HepG2 (cell line): Measurements from ENCODE around the gene BEST3. TPM values are rescaled to one million over a fixed set of nuclear protein-coding genes. Genes with fewer than 3 reads are reported as not detected.

ENCODE experiments used
- ATAC-seq: fragments of 200-7000 bp; cut with Tn5 transposase; 3 replicates; pipeline ENCODE4 v1.9.1; 2020; ENCODE audit warnings: mild to moderate bottlenecking, moderate library complexity
- BruUV-seq: library from RNA; stranded (reverse); fragments of 400-500 nt; replicated peaks from 2 replicates; lab custom pipeline; 2021; lab: Mats Ljungman, UMichigan
- CTCF ChIA-PET: fragments of 300-600 bp; formaldehyde crosslinking; extraction: SDS; loops from one replicate; lab custom pipeline; 2021; ENCODE audit warnings: low total read pairs, inconsistent platforms, low intra/inter-chr PET ratio; lab: Yijun Ruan, JAX
- POLR2A ChIA-PET: fragments of 350-600 bp; sonication (Branson Sonifier 250); formaldehyde crosslinking; loops from one replicate; lab custom pipeline; 2020; ENCODE audit warnings: antibody characterized with exemption, inconsistent platforms; lab: Yijun Ruan, JAX
- DNase-seq: peaks from one replicate; pipeline ENCODE4 v3.0.0-alpha.2; 2015; ENCODE audit warnings: low spot score
- FAIRE-seq: peaks from 3 replicates; lab custom pipeline; 2011; peaks lifted over from hg19 to GRCh38; lab: Jason Lieb, UNC
- H2AFZ ChIP-seq: one replicate; pipeline ENCODE4 v1.6.1; 2011; ENCODE audit warnings: low read length, inconsistent platforms
- H3K27ac ChIP-seq: fragments of 300-600 bp; 3 replicates; pipeline ENCODE4 v1.8.0; 2011; ENCODE audit warnings: mixed run types, mild to moderate bottlenecking, mixed read lengths, low read length, inconsistent platforms; ENCODE audit not compliant: insufficient read depth; ENCODE audit errors: extremely low read length
- H3K27me3 ChIP-seq, 2 experiments: fragments of 200-600 bp in 1 of 2; 2 replicates in 1 of 2; 3 replicates in 1 of 2; pipeline versions ENCODE4 v1.6.0 to v1.8.0; 2011; ENCODE audit warnings: low read length in 2 of 2, mild to moderate bottlenecking in 2 of 2, moderate library complexity in 2 of 2, inconsistent platforms in 1 of 2; ENCODE audit not compliant: insufficient read depth in 2 of 2, control insufficient read depth in 1 of 2
- H3K36me3 ChIP-seq, 2 experiments: fragments of 200-600 bp in 1 of 2; replicated peaks in 1 of 2; 2 replicates in 1 of 2; 3 replicates in 1 of 2; pipeline versions ENCODE4 v1.5.1 to v1.8.0; 2011; ENCODE audit warnings: low read length in 2 of 2, inconsistent platforms in 1 of 2; ENCODE audit not compliant: insufficient read depth in 2 of 2, control insufficient read depth in 1 of 2
- H3K4me1 ChIP-seq: 2 replicates; pipeline ENCODE4 v1.5.1; 2012; ENCODE audit warnings: low read length, inconsistent platforms; ENCODE audit not compliant: insufficient read depth
- H3K4me2 ChIP-seq: 2 replicates; pipeline ENCODE4 v1.6.0; 2011; ENCODE audit warnings: low read depth, low read length, inconsistent platforms
- H3K4me3 ChIP-seq, 3 experiments: fragments of 200-600 bp in 1 of 3; sonication (generic), shearing (Covaris generic) in 1 of 3; replicated peaks in 1 of 3; 2 replicates each; pipeline ENCODE4 v1.5.1; 2011 to 2016; ENCODE audit warnings: low read length in 3 of 3, inconsistent platforms in 2 of 3, low read depth in 2 of 3, mild to moderate bottlenecking in 2 of 3, control low read depth in 1 of 3, mixed read lengths in 1 of 3; ENCODE audit not compliant: insufficient read depth in 1 of 3
- H3K79me2 ChIP-seq: one replicate; pipeline ENCODE4 v1.6.1; 2011; ENCODE audit warnings: low read length, inconsistent platforms; ENCODE audit not compliant: insufficient read depth
- H3K9ac ChIP-seq: 2 replicates; pipeline ENCODE4 v1.6.0; 2011; ENCODE audit warnings: mild to moderate bottlenecking, low read depth, low read length, inconsistent platforms; ENCODE audit not compliant: insufficient read depth
- H3K9me3 ChIP-seq: 2 replicates; pipeline ENCODE4 v1.5.1; 2012; ENCODE audit warnings: mild to moderate bottlenecking, low read length
- H4K20me1 ChIP-seq: 2 replicates; pipeline ENCODE4 v1.6.0; 2011; ENCODE audit warnings: inconsistent platforms, mild to moderate bottlenecking, low read length, moderate library complexity; ENCODE audit not compliant: insufficient read depth
- GRHL1 ChIP-seq: sonication (generic); formaldehyde crosslinking; conservative IDR thresholded peaks from 2 replicates; pipeline ENCODE4 v1.8.0; 2022; ENCODE audit warnings: missing genetic modification reagents
- GTF2F1 ChIP-seq: fragments of 150-350 bp; IDR thresholded peaks from 2 replicates; pipeline ENCODE4 v1.6.1; 2014; ENCODE audit warnings: low read length
- MAFF ChIP-seq: IDR thresholded peaks from 2 replicates; pipeline ENCODE4 v1.6.1; 2011; ENCODE audit warnings: low read depth, low read length, improper control_type of control experiment
- MATR3 ChIP-seq: sonication (generic); formaldehyde crosslinking; IDR thresholded peaks from 2 replicates; pipeline ENCODE4 v1.4.0; 2020; ENCODE audit warnings: missing genetic modification reagents
- NCOA5 ChIP-seq: sonication (generic); formaldehyde crosslinking; IDR thresholded peaks from 2 replicates; pipeline ENCODE4 v1.4.0; 2020; ENCODE audit warnings: missing genetic modification reagents
- ONECUT2 ChIP-seq: sonication (generic); formaldehyde crosslinking; IDR thresholded peaks from 2 replicates; pipeline ENCODE4 v1.4.0; 2020; ENCODE audit warnings: missing genetic modification reagents
- SOX6 ChIP-seq, 2 experiments: fragments of 450-650 bp in 1 of 2; sonication (generic) in 1 of 2; formaldehyde crosslinking in 1 of 2; IDR thresholded peaks; 2 replicates each; pipeline versions ENCODE4 v1.4.0 to v1.6.1; 2017 to 2020; ENCODE audit warnings: antibody characterized with exemption in 1 of 2, mild to moderate bottlenecking in 1 of 2, missing genetic modification reagents in 1 of 2
- TBP ChIP-seq: sonication (generic); formaldehyde crosslinking; IDR thresholded peaks from 2 replicates; pipeline ENCODE4 v1.5.0; 2020; ENCODE audit warnings: missing genetic modification reagents
- TRIM24 ChIP-seq: sonication (generic); formaldehyde crosslinking; IDR thresholded peaks from 2 replicates; pipeline ENCODE4 v1.8.0; 2022; ENCODE audit warnings: mild to moderate bottlenecking, missing genetic modification reagents
- U2AF1 ChIP-seq: fragments of 200-400 bp; formaldehyde crosslinking; optimal IDR thresholded peaks from 2 replicates; pipeline ENCODE3; 2017; ENCODE audit warnings: mild to moderate bottlenecking, low read depth, low read length
- XRCC5 ChIP-seq: fragments of 200-400 bp; formaldehyde crosslinking; optimal IDR thresholded peaks from 2 replicates; pipeline ENCODE3; 2017; ENCODE audit warnings: mild to moderate bottlenecking, low read length
- ZBTB21 ChIP-seq: sonication (generic); formaldehyde crosslinking; IDR thresholded peaks from 2 replicates; pipeline ENCODE4 v1.4.0; 2020; ENCODE audit warnings: missing genetic modification reagents
- ZKSCAN1 ChIP-seq: fragments of 150-350 bp; IDR thresholded peaks from 2 replicates; pipeline ENCODE4 v1.6.1; 2014; ENCODE audit warnings: low read length
- ZNF224 ChIP-seq: sonication (generic); formaldehyde crosslinking; IDR thresholded peaks from 2 replicates; pipeline ENCODE4 v1.5.0; 2020; ENCODE audit warnings: mild to moderate bottlenecking, missing genetic modification reagents
- ZNF362 ChIP-seq: sonication (generic); formaldehyde crosslinking; IDR thresholded peaks from 2 replicates; pipeline ENCODE4 v1.4.0; 2020; ENCODE audit warnings: missing genetic modification reagents, mild to moderate bottlenecking, borderline replicate concordance
- ZNF652 ChIP-seq: IDR thresholded peaks from 2 replicates; pipeline ENCODE4 v1.6.1; 2016; ENCODE audit warnings: low read depth, borderline replicate concordance
- ZNF772 ChIP-seq: sonication (generic); formaldehyde crosslinking; IDR thresholded peaks from 2 replicates; pipeline ENCODE4 v1.5.0; 2020; ENCODE audit warnings: mild to moderate bottlenecking, missing genetic modification reagents
- WGBS: methylation state at CpG from one replicate; pipeline ENCODE4 v1.1.6; 2017; ENCODE audit warnings: low lambda C conversion rate; 5-methylcytosine and 5-hydroxymethylcytosine counted together
- in situ Hi-C: cut with HindIII; loops from 2 replicates; pipeline ENCODE4 v1.10.0; 2017; ENCODE audit warnings: low pct_unique_long_range_greater_than_20kb; ENCODE audit not compliant: extremely low pct_ligation_motif_present
- intact Hi-C: fragments of 100-400 bp; cut with micrococcal nuclease; formaldehyde crosslinking; loops from one replicate; pipeline ENCODE4 v1.10.0; 2022; ENCODE audit not compliant: unreplicated experiment
- polyA plus RNA-seq, 8 experiments: library from polyadenylated mRNA; depleted of rRNA in 3 of 8; stranded (reverse) in 7 of 8; unstranded in 1 of 8; fragments of >200 nt; fragmentation: Illumina TruSeq in 4 of 8; extraction: Trizol in 4 of 8; gene quantifications; 2 replicates each; pipeline versions ENCODE4 v1.2.1 to v1.2.3, GENCODE V29; 2011 to 2016; ENCODE audit warnings: low read depth in 4 of 8, missing spikeins in 1 of 8, mixed read lengths in 1 of 8; ENCODE audit not compliant: insufficient read depth in 1 of 8
- total RNA-seq, 5 experiments: library from RNA; depleted of rRNA; stranded (reverse); fragments of >200 nt; fragmentation: Illumina TruSeq; extraction: Trizol; gene quantifications; 2 replicates each; pipeline ENCODE4 v1.2.3, GENCODE V29; 2016; ENCODE audit warnings: low read depth in 1 of 5

The BEST3 gene
- total and polyA plus RNA-seq, 2 of the 13 experiments (the other 11 are each of a cell fraction or from before 2014, with no cell fraction given), result not detected

- no peak overlapping the region for H3K27ac ChIP-seq
- 0 out of 2 replicates have a peak, but pooled peaks cover 3% of the 10 kb centered on the region for H3K4me1 ChIP-seq
- H3K9ac ChIP-seq, result no peak overlapping the region
- FAIRE-seq, result no peak
- no peaks in the 10 kb centered on the region for H3K36me3 ChIP-seq
- in situ Hi-C loops, result no loop called here
- peak; percentile 80 for ATAC-seq
- H3K9me3 ChIP-seq, result no peaks in the 10 kb centered on the region
- CTCF ChIA-PET, result no interaction called here
- no peak overlapping the region for H3K4me2 ChIP-seq
- H3K27me3 ChIP-seq, result peaks cover 0 to 12% of the 10 kb centered on the region in 2 experiments; a peak in 2 of 5 replicates
- BruUV-seq, result no TSS peak
- H3K79me2 ChIP-seq, result no peaks in the 10 kb centered on the region
- TF ChIP-seq XRCC5 (no peak), MAFF (no peak), TRIM24 (CRISPR knock-in tag) (no peak), ZNF772 (CRISPR knock-in tag) (no peak), ZNF362 (CRISPR knock-in tag) (no peak), GTF2F1 (no peak), U2AF1 (no peak), MATR3 (no peak), ZNF652 (CRISPR knock-in tag) (no peak), TBP (no peak), NCOA5 (CRISPR knock-in tag) (no peak), SOX6 (IDR thresholded peaks at IDR 0.05) (no peak), SOX6 (CRISPR knock-in tag; IDR thresholded peaks at IDR 0.05) (no peak), ZNF224 (CRISPR knock-in tag) (no peak), ZBTB21 (CRISPR knock-in tag) (no peak), ONECUT2 (no peak), GRHL1 (CRISPR knock-in tag) (no peak), ZKSCAN1 (no peak)
- WGBS, result 5% methylated on average over 7 of the region's 7 CpGs
- H4K20me1 ChIP-seq, result no peaks in the 10 kb centered on the region
- intact Hi-C loops, result no loop called here
- POLR2A ChIA-PET, result no interaction called here
- no peak for DNase-seq
- no peak overlapping the region for H2AFZ ChIP-seq
- no peak overlapping the region for H3K4me3 ChIP-seq
Measured at GRCh38 chr12:69694123-69694522, 5.0 kb downstream of the BEST3 start.
